ENCODE data around the gene LMAN1L. TPM values are rescaled to one million over a fixed set of nuclear protein-coding genes. Genes with fewer than 3 reads are reported as not detected.

LMAN1L gene
- polyA plus RNA-seq, 3 donors: 0.08 TPM; not detected in 2

GRCh38 chr15:74789171-74789631, 23.4 kb upstream of the LMAN1L start:
- Mint-ChIP-seq H3K4me1 (peaks cover 91% of the 10 kb centered on the region), H3K27ac (peak overlapping the region; percentile 99 to 100 (median 100)), H3K36me3 (peaks cover 40 to 61% of the 10 kb centered on the region in 2 donors), H3K4me3 (peak overlapping the region; percentile 94 to 95), H3K27me3 (ENCODE audit: low read depth in 3 of 3) (peaks cover 0 to 2% (median 0%) of the 10 kb centered on the region in 3 donors), H3K9me3 (peaks cover 0 to 2% (median 0%) of the 10 kb centered on the region in 7 donors)
- H3K4me1 ChIP-seq (ENCODE audit: control insufficient read depth in 1 of 2, insufficient read depth in 2 of 2, low read length in 2 of 2): peaks cover 97 to 100% of the 10 kb centered on the region in 2 donors
- peak overlapping the region; percentile 93 for H3K4me2 ChIP-seq (replicated peaks; ENCODE audit: extremely low read depth, low read length, poor library complexity, severe bottlenecking)
- H2AFZ ChIP-seq (ENCODE audit: insufficient read depth, low read depth, low read length, poor library complexity, severe bottlenecking): no peak overlapping the region
- peaks cover 94% of the 10 kb centered on the region for H3K79me2 ChIP-seq (ENCODE audit: insufficient read depth, low read length)
- WGBS (ENCODE audit: insufficient coverage): 4% methylated on average over 14 of the region's 14 CpGs
- TF ChIP-seq CTCF (IDR thresholded peaks at IDR 0.05): no peak
- H3K27me3 ChIP-seq (ENCODE audit: control insufficient read depth in 2 of 2, insufficient read depth in 2 of 2, low read length in 2 of 2): no peaks in the 10 kb centered on the region
- H3K36me3 ChIP-seq (replicated peaks in 1 of 2; ENCODE audit: control insufficient read depth in 1 of 2, insufficient read depth in 2 of 2, low read length in 2 of 2): peaks cover 12 to 28% of the 10 kb centered on the region in 2 donors
- H3K9ac ChIP-seq (ENCODE audit: insufficient read depth, low read length, poor library complexity, severe bottlenecking): peak overlapping the region; percentile 76
- no peak for DNase-seq
- no peaks in the 10 kb centered on the region for H3K9me3 ChIP-seq (replicated peaks in 1 of 2; ENCODE audit: control insufficient read depth in 1 of 2, insufficient read depth in 1 of 2, low read length in 2 of 2)
- H3K4me3 ChIP-seq (replicated peaks in 1 of 3; ENCODE audit: low read depth in 2 of 3, low read length in 3 of 3): peak overlapping the region; percentile 17 to 100 (median 46)
- H4K20me1 ChIP-seq (ENCODE audit: insufficient read depth, low read length): peaks cover 31% of the 10 kb centered on the region
- intact Hi-C loops (cut with micrococcal nuclease): no loop called here
- peak overlapping the region; percentile 96 to 97 for H3K27ac ChIP-seq (ENCODE audit: low read depth in 1 of 2, low read length in 2 of 2)

- Histone ChIP-seq H3K4me3 (replicated peaks in 1 of 3; ENCODE audit: low read depth in 2 of 3, low read length in 3 of 3) (peak overlapping the region; percentile 17 to 100 (median 46)), H3K27ac (ENCODE audit: low read depth in 1 of 2, low read length in 2 of 2) (peak overlapping the region; percentile 96 to 97), H3K4me2 (replicated peaks; ENCODE audit: extremely low read depth, low read length, poor library complexity, severe bottlenecking) (peak overlapping the region; percentile 93), H3K27me3 (ENCODE audit: control insufficient read depth in 2 of 2, insufficient read depth in 2 of 2, low read length in 2 of 2) (no peaks in the 10 kb centered on the region), H2AFZ (ENCODE audit: insufficient read depth, low read depth, low read length, poor library complexity, severe bottlenecking) (no peak overlapping the region), H3K36me3 (replicated peaks in 1 of 2; ENCODE audit: control insufficient read depth in 1 of 2, insufficient read depth in 2 of 2, low read length in 2 of 2) (peaks cover 16 to 33% of the 10 kb centered on the region in 2 donors), H3K79me2 (ENCODE audit: insufficient read depth, low read length) (peaks cover 94% of the 10 kb centered on the region), H3K9me3 (replicated peaks in 1 of 2; ENCODE audit: control insufficient read depth in 1 of 2, insufficient read depth in 1 of 2, low read length in 2 of 2) (no peaks in the 10 kb centered on the region), H3K9ac (ENCODE audit: insufficient read depth, low read length, poor library complexity, severe bottlenecking) (peak overlapping the region; percentile 76), H4K20me1 (ENCODE audit: insufficient read depth, low read length) (peaks cover 36% of the 10 kb centered on the region), H3K4me1 (ENCODE audit: control insufficient read depth in 1 of 2, insufficient read depth in 2 of 2, low read length in 2 of 2) (peaks cover 95 to 100% of the 10 kb centered on the region in 2 donors)
- intact Hi-C loops (cut with micrococcal nuclease): loop anchor here in 1 of 2 donors (1.0 kb wide), 1 partner anchor 10 kb away; no protein-coding TSS in a partner anchor
- Mint-ChIP-seq H3K27ac (peak overlapping the region; percentile 99 to 100 (median 100)), H3K9me3 (peaks cover 0 to under 1% (median 0%) of the 10 kb centered on the region in 7 donors), H3K27me3 (ENCODE audit: low read depth in 3 of 3) (peaks cover 0 to 2% (median 0%) of the 10 kb centered on the region in 3 donors), H3K4me1 (peaks cover 92% of the 10 kb centered on the region), H3K4me3 (peak overlapping the region; percentile 94 to 95), H3K36me3 (peaks cover 39 to 62% of the 10 kb centered on the region in 2 donors)
- DNase-seq: no peak
- no peak for TF ChIP-seq CTCF (IDR thresholded peaks at IDR 0.05)
- whole genome bisulfite sequencing (ENCODE audit: insufficient coverage): 0% methylated on average over 1 of the region's 3 CpGs
These were observed 22.9 kb upstream of the LMAN1L start for GRCh38 chr15:74789741-74790079.

All from CD14-positive monocyte (primary cell).